ENCODE results near the gene CYB561D1.

CYB561D1 gene

DNA sequence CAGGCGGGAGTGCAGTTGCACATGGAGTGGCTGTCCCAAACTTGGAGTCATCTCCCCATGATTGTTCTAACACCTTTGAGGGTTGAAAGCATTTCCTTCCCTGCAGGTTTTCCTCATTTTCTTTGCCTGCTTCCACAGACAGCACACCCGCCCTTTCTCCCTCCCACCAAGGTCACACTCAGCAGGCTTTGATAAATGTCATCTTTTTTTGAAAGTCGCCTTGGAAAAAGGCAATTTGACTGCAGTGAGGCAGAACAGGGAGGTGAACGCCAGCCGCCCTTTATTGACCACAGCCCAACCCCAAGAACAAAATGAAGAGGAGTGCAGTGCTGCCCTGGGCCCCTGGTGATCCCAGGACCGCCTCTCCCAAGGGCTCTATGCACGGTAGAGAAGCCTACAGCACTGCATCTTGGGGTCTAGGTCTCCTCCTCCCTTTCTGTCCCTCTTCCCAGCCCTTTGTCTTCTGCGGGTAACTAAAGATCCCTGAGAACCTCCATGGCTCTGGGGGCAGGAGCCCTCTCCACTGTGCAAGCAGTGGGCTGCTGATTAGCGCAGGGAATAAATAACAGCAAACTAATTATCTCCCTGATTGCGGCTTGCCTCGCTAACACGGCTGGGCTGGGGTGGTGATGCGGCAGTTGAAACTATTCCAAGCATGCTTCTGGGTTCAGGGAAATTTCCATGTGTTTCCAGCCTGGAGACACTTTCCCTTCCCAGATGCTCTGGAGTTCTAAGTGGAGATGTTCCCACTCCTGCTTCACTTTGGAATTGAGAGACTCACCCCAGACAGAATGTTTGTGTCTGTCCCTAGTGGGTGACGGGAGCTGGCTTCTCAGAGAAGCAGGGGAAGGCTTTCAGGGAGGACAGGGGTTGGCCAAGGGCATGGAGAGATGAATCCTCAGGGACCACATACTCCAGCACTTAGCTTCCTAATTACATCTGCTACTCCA is 27.4 kb downstream of the CYB561D1 start:
- no peak overlapping the region for H2AFZ ChIP-seq (ENCODE audit: low read length)

DNA sequence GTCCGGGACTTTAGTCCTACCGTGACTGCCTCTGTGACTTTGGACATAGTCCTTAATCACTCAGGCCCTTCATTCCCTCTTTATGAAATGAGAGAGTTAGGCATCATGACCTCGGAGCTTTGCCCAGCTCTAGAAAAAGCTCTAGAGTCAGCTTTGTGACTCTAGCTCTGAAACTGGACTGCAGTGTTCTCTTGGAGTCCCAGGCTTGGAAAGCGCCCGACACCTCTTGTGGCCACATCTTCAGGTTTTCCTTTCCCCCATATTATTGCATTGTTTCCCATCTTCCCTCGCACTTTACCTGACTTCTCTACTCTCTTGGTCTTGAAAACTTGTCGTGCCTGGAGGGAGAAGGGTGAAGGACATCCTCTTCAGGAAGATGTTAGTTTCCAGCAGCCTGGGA is 28.1 kb downstream of the CYB561D1 start:
- Histone ChIP-seq H3K27me3 (ENCODE audit: insufficient read depth, low read length, poor library complexity, severe bottlenecking) (no peaks in the 10 kb centered on the region), H2AFZ (ENCODE audit: low read length) (no peak overlapping the region), H3K9me3 (ENCODE audit: insufficient read depth, low read depth, low read length) (no peaks in the 10 kb centered on the region), H3K9ac (ENCODE audit: low read depth, low read length, poor library complexity, severe bottlenecking) (no peak overlapping the region), H3K4me1 (ENCODE audit: insufficient read depth, low read length, poor library complexity, severe bottlenecking) (no peaks in the 10 kb centered on the region), H3K79me2 (ENCODE audit: insufficient read depth, low read length) (no peaks in the 10 kb centered on the region), H3K9me2 (replicated peaks; ENCODE audit: low read depth, low read length) (no peaks in the 10 kb centered on the region), H3K4me3 (ENCODE audit: low read length, poor library complexity, severe bottlenecking) (no peak overlapping the region), H3F3A (ENCODE audit: low read depth) (no peaks in the 10 kb centered on the region), H3K4me2 (ENCODE audit: low read depth, low read length, poor library complexity, severe bottlenecking) (no peak overlapping the region), H4K20me1 (ENCODE audit: insufficient read depth, low read length, poor library complexity, severe bottlenecking) (no peaks in the 10 kb centered on the region), H3K36me3 (ENCODE audit: insufficient read depth, low read length) (no peaks in the 10 kb centered on the region)
- TF ChIP-seq EZH2phosphoT487 (IDR thresholded peaks at IDR 0.05; ENCODE audit: borderline replicate concordance), result no peak
- TF ChIP-seq, protein P1, sequence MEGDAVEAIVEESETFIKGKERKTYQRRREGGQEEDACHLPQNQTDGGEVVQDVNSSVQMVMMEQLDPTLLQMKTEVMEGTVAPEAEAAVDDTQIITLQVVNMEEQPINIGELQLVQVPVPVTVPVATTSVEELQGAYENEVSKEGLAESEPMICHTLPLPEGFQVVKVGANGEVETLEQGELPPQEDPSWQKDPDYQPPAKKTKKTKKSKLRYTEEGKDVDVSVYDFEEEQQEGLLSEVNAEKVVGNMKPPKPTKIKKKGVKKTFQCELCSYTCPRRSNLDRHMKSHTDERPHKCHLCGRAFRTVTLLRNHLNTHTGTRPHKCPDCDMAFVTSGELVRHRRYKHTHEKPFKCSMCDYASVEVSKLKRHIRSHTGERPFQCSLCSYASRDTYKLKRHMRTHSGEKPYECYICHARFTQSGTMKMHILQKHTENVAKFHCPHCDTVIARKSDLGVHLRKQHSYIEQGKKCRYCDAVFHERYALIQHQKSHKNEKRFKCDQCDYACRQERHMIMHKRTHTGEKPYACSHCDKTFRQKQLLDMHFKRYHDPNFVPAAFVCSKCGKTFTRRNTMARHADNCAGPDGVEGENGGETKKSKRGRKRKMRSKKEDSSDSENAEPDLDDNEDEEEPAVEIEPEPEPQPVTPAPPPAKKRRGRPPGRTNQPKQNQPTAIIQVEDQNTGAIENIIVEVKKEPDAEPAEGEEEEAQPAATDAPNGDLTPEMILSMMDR (conservative IDR thresholded peaks at IDR 0.05; ENCODE audit: low read length), result no peak

More for the DNA sequence above, 27.4 kb downstream of the CYB561D1 start:
- TF ChIP-seq, protein P1 (conservative IDR thresholded peaks at IDR 0.05; ENCODE audit: low read length), result no peak
- TF ChIP-seq EZH2phosphoT487 (IDR thresholded peaks at IDR 0.05; ENCODE audit: borderline replicate concordance), result no peak
- H3K27me3 ChIP-seq (ENCODE audit: insufficient read depth, low read length, poor library complexity, severe bottlenecking), result no peaks in the 10 kb centered on the region
- H3K79me2 ChIP-seq (ENCODE audit: insufficient read depth, low read length), result no peaks in the 10 kb centered on the region
- H4K20me1 ChIP-seq (ENCODE audit: insufficient read depth, low read length, poor library complexity, severe bottlenecking), result no peaks in the 10 kb centered on the region
- no peaks in the 10 kb centered on the region for H3K9me2 ChIP-seq (replicated peaks; ENCODE audit: low read depth, low read length)
- no peaks in the 10 kb centered on the region for H3K9me3 ChIP-seq (ENCODE audit: insufficient read depth, low read depth, low read length)
- no peaks in the 10 kb centered on the region for H3K36me3 ChIP-seq (ENCODE audit: insufficient read depth, low read length)
- no peaks in the 10 kb centered on the region for H3K4me1 ChIP-seq (ENCODE audit: insufficient read depth, low read length, poor library complexity, severe bottlenecking)
- no peak overlapping the region for H3K4me3 ChIP-seq (ENCODE audit: low read length, poor library complexity, severe bottlenecking)
- no peaks in the 10 kb centered on the region for H3F3A ChIP-seq (ENCODE audit: low read depth)
- no peak overlapping the region for H3K4me2 ChIP-seq (ENCODE audit: low read depth, low read length, poor library complexity, severe bottlenecking)
- H3K9ac ChIP-seq (ENCODE audit: low read depth, low read length, poor library complexity, severe bottlenecking), result no peak overlapping the region

DNA sequence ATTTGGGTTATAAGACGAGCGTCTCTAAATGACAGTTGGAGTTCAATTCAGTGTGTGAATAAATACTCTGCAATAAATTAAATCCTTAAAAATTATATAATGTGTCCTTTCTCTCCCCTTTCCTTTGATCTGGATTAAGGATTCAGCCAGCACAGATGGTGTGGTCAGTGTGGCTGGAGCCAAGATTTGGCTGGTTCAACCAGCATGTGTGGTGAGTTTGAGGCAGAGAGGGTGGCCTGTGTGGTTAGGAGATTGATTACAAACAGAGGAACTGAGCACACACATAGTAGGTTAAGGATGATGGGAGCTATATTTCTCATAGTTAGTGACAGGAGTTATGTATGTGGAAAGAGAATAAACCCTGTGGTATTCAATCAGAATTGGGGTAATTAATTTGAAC is 29.8 kb downstream of the CYB561D1 start:
- Histone ChIP-seq H3K4me3 (ENCODE audit: low read length, poor library complexity, severe bottlenecking) (no peak overlapping the region), H3K79me2 (ENCODE audit: insufficient read depth, low read length) (no peaks in the 10 kb centered on the region), H3K36me3 (ENCODE audit: insufficient read depth, low read length) (no peaks in the 10 kb centered on the region), H3K9me2 (replicated peaks; ENCODE audit: low read depth, low read length) (no peaks in the 10 kb centered on the region), H3F3A (ENCODE audit: low read depth) (no peaks in the 10 kb centered on the region), H3K27me3 (ENCODE audit: insufficient read depth, low read length, poor library complexity, severe bottlenecking) (no peaks in the 10 kb centered on the region), H2AFZ (ENCODE audit: low read length) (no peak overlapping the region), H3K9me3 (ENCODE audit: insufficient read depth, low read depth, low read length) (no peaks in the 10 kb centered on the region), H4K20me1 (ENCODE audit: insufficient read depth, low read length, poor library complexity, severe bottlenecking) (no peaks in the 10 kb centered on the region), H3K9ac (ENCODE audit: low read depth, low read length, poor library complexity, severe bottlenecking) (no peak overlapping the region), H3K4me1 (ENCODE audit: insufficient read depth, low read length, poor library complexity, severe bottlenecking) (no peaks in the 10 kb centered on the region), H3K4me2 (ENCODE audit: low read depth, low read length, poor library complexity, severe bottlenecking) (no peak overlapping the region)
- TF ChIP-seq EZH2phosphoT487 (IDR thresholded peaks at IDR 0.05; ENCODE audit: borderline replicate concordance), result no peak
- TF ChIP-seq, protein P1 (conservative IDR thresholded peaks at IDR 0.05; ENCODE audit: low read length), result no peak

Data from Loucy (cell line).